A549 (cell line): ENCODE results near the gene HIC1. TPM values are rescaled to one million over a fixed set of nuclear protein-coding genes. Genes with fewer than 3 reads are reported as not detected.

Source experiments
- ATOH8 ChIP-seq: fragments of 250-450 bp; sonication (Bioruptor Pico); IDR thresholded peaks from 2 replicates; pipeline ENCODE4 v1.5.0; 2020; ENCODE audit warnings: low read depth, mild to moderate bottlenecking, moderate library complexity
- BCL3 ChIP-seq: fragments of >200 bp; sonication (Bioruptor Twin); formaldehyde crosslinking; IDR thresholded peaks from 3 replicates; pipeline ENCODE4 v1.6.1; 2016
- BHLHE40 ChIP-seq: IDR thresholded peaks from 2 replicates; pipeline ENCODE4 v1.6.1; 2012; ENCODE audit warnings: low read depth, low read length, inconsistent platforms
- CHD4 ChIP-seq: fragments of 200-600 bp; sonication (generic); IDR thresholded peaks from 2 replicates; pipeline ENCODE4 v1.6.1; 2016; ENCODE audit warnings: antibody characterized with exemption, mild to moderate bottlenecking, borderline replicate concordance
- E2F6 ChIP-seq: IDR thresholded peaks from 2 replicates; pipeline ENCODE4 v1.6.1; 2012; ENCODE audit warnings: low read depth, borderline replicate concordance
- ELK1 ChIP-seq: fragments of 150-350 bp; IDR thresholded peaks from 2 replicates; pipeline ENCODE4 v1.6.1; 2014; ENCODE audit warnings: low read depth, mild to moderate bottlenecking, low read length
- EP300 ChIP-seq, 2 experiments: fragments of >200 bp; sonication (Bioruptor Twin); formaldehyde crosslinking; IDR thresholded peaks; 2 replicates in 1 of 2; 3 replicates in 1 of 2; pipeline ENCODE4 v1.6.1; 2016 to 2017
- ESRRA ChIP-seq: fragments of 150-350 bp; IDR thresholded peaks from 2 replicates; pipeline ENCODE4 v1.6.1; 2014; ENCODE audit warnings: mild to moderate bottlenecking, low read length, borderline replicate concordance
- FOSB ChIP-seq: fragments of 250-450 bp; sonication (Bioruptor Pico); IDR thresholded peaks from 2 replicates; pipeline ENCODE4 v1.5.0; 2020; ENCODE audit warnings: mild to moderate bottlenecking, moderate library complexity
- FOSL2 ChIP-seq, 2 experiments: fragments of 450-650 bp in 1 of 2; fragments of >200 bp in 1 of 2; sonication (Bioruptor Twin) in 1 of 2; formaldehyde crosslinking; IDR thresholded peaks; 2 replicates each; pipeline versions ENCODE4 v1.5.0 to v1.6.1; 2016 to 2020; ENCODE audit warnings: mild to moderate bottlenecking in 1 of 2, moderate library complexity in 1 of 2
- FOXS1 ChIP-seq: fragments of 250-450 bp; sonication (Bioruptor Pico); IDR thresholded peaks from 2 replicates; pipeline ENCODE4 v1.5.0; 2020; ENCODE audit warnings: mild to moderate bottlenecking, moderate library complexity
- GATA3 ChIP-seq: IDR thresholded peaks from 2 replicates; pipeline ENCODE4 v1.6.1; 2012; ENCODE audit warnings: borderline replicate concordance
- HDAC2 ChIP-seq: fragments of 200-600 bp; sonication (generic); IDR thresholded peaks from 2 replicates; pipeline ENCODE4 v1.6.1; 2016
- HEYL ChIP-seq: fragments of 250-450 bp; sonication (Bioruptor Pico); IDR thresholded peaks from 2 replicates; pipeline ENCODE4 v1.8.0; 2021; ENCODE audit warnings: mild to moderate bottlenecking, moderate library complexity
- HMGXB4 ChIP-seq: fragments of 250-450 bp; sonication (Bioruptor Pico); IDR thresholded peaks from 2 replicates; pipeline ENCODE4 v1.5.0; 2021; ENCODE audit warnings: mild to moderate bottlenecking, moderate library complexity, borderline replicate concordance
- HOXB13 ChIP-seq: fragments of 250-450 bp; sonication (Bioruptor Pico); IDR thresholded peaks from 2 replicates; pipeline ENCODE4 v1.5.0; 2020; ENCODE audit warnings: low read depth, mild to moderate bottlenecking, moderate library complexity
- JUNB ChIP-seq: fragments of >200 bp; sonication (Bioruptor Twin); formaldehyde crosslinking; IDR thresholded peaks from 2 replicates; pipeline ENCODE4 v1.6.1; 2016
- KDM5A ChIP-seq: fragments of 200-600 bp; sonication (generic); IDR thresholded peaks from 2 replicates; pipeline ENCODE4 v1.6.1; 2016; ENCODE audit warnings: antibody characterized with exemption, mild to moderate bottlenecking
- MYC ChIP-seq: IDR thresholded peaks from 2 replicates; pipeline ENCODE4 v1.6.1; 2012; ENCODE audit warnings: mild to moderate bottlenecking, inconsistent platforms, low read length, improper control_type of control experiment, borderline replicate concordance
- NFE2L2 ChIP-seq: fragments of 150-350 bp; conservative IDR thresholded peaks from 2 replicates; pipeline ENCODE4 v1.6.1; 2014; ENCODE audit warnings: low read length
- PHF8 ChIP-seq: fragments of 200-600 bp; sonication (generic); IDR thresholded peaks from 2 replicates; pipeline ENCODE4 v1.6.1; 2016; ENCODE audit warnings: low read depth, mild to moderate bottlenecking, antibody characterized with exemption, moderate library complexity, borderline replicate concordance
- POLR2A ChIP-seq: IDR thresholded peaks from 2 replicates; pipeline ENCODE4 v1.6.1; 2012; ENCODE audit warnings: mild to moderate bottlenecking, low read length
- POLR2AphosphoS2 ChIP-seq: conservative IDR thresholded peaks from 2 replicates; pipeline ENCODE4 v1.6.1; 2012; ENCODE audit warnings: low read length, improper control_type of control experiment, inconsistent platforms
- RCOR1 ChIP-seq: fragments of 150-350 bp; IDR thresholded peaks from 2 replicates; pipeline ENCODE4 v1.6.1; 2014; ENCODE audit warnings: antibody characterized with exemption, low read length, low read depth
- REST ChIP-seq: fragments of 200-600 bp; sonication (generic); IDR thresholded peaks from 2 replicates; pipeline ENCODE4 v1.6.1; 2016; ENCODE audit warnings: antibody characterized with exemption, mild to moderate bottlenecking, moderate library complexity
- RFX5 ChIP-seq: fragments of 450-650 bp; IDR thresholded peaks from 2 replicates; pipeline ENCODE4 v1.7.1; 2014; ENCODE audit warnings: antibody characterized with exemption, mild to moderate bottlenecking, moderate library complexity
- TP53 ChIP-seq: fragments of 250-450 bp; sonication (Bioruptor Pico); IDR thresholded peaks from 2 replicates; pipeline ENCODE4 v1.5.0; 2021; ENCODE audit warnings: mild to moderate bottlenecking, moderate library complexity
- USF2 ChIP-seq: fragments of 450-650 bp; IDR thresholded peaks from 2 replicates; pipeline ENCODE4 v1.6.1; 2014; ENCODE audit warnings: antibody characterized with exemption
- ZC3H11A ChIP-seq: fragments of 450-650 bp; IDR thresholded peaks from 2 replicates; pipeline ENCODE4 v1.6.1; 2014; ENCODE audit warnings: antibody characterized with exemption, mild to moderate bottlenecking
- ZNF302 ChIP-seq: fragments of 250-450 bp; sonication (Bioruptor Pico); IDR thresholded peaks from 2 replicates; pipeline ENCODE4 v1.9.0; 2021; ENCODE audit warnings: inconsistent platforms, mild to moderate bottlenecking, moderate library complexity
- ZSCAN20 ChIP-seq: fragments of 250-450 bp; sonication (Bioruptor Pico); IDR thresholded peaks from 2 replicates; pipeline ENCODE4 v1.8.0; 2022; ENCODE audit warnings: mild to moderate bottlenecking, moderate library complexity
- polyA plus RNA-seq, 4 experiments: library from polyadenylated mRNA; depleted of rRNA in 3 of 4; stranded (reverse); fragments of >200 nt; fragmentation: RNase III in 1 of 4; extraction: RNeasy Plus Mini Kit Qiagen cat#74134 plus additional on column Dnase treatment in 1 of 4; gene quantifications; 2 replicates in 3 of 4; 3 replicates in 1 of 4; pipeline ENCODE4 v1.2.3, GENCODE V29; 2011 to 2017

The HIC1 gene
- polyA plus RNA-seq, 2 of the 4 experiments (the other 2 are of a cell fraction) = 0.13 to 1.3 TPM

- TF ChIP-seq REST (no peak; the same call in 1 of the 2 replicates), ZC3H11A (no peak), RCOR1 (no peak), ZSCAN20 (no peak), HMGXB4 (CRISPR knock-in tag) (no peak), FOSB (CRISPR knock-in tag) (no peak), HOXB13 (CRISPR knock-in tag) (no peak), HEYL (CRISPR knock-in tag) (no peak), EP300 (IDR thresholded peaks at IDR 0.05) (no peak), BCL3 (no peak), PHF8 (peak; percentile 70; the same call in 1 of the 2 replicates), KDM5A (no peak), NFE2L2 (no peak), HDAC2 (no peak), ESRRA (no peak), ELK1 (no peak), JUNB (no peak), ZNF302 (CRISPR knock-in tag) (no peak), RFX5 (0 out of 2 replicates have a peak, but pooled peaks have one; percentile 32), FOXS1 (no peak), E2F6 (no peak), POLR2A (peak; percentile 32; the same call in 1 of the 2 replicates), BHLHE40 (no peak), FOSL2 (IDR thresholded peaks at IDR 0.05) (no peak), FOSL2 (CRISPR knock-in tag; IDR thresholded peaks at IDR 0.05) (no peak), USF2 (no peak), TP53 (peak; percentile 56; the same call in 1 of the 2 replicates), ATOH8 (no peak), MYC (peak; percentile 66), CHD4 (no peak), GATA3 (no peak), POLR2AphosphoS2 (no peak)
Measured at GRCh38 chr17:2049333-2050299, 5.3 kb upstream of the HIC1 start (continued).
